ELF-1 (cell line): ENCODE measurements around the gene PAX9.

ENCODE experiments used
- DNase-seq: peaks from one replicate; pipeline ENCODE4 v3.0.0-alpha.2; 2016; ENCODE audit warnings: low read depth, low spot score

PAX9 gene

DNA sequence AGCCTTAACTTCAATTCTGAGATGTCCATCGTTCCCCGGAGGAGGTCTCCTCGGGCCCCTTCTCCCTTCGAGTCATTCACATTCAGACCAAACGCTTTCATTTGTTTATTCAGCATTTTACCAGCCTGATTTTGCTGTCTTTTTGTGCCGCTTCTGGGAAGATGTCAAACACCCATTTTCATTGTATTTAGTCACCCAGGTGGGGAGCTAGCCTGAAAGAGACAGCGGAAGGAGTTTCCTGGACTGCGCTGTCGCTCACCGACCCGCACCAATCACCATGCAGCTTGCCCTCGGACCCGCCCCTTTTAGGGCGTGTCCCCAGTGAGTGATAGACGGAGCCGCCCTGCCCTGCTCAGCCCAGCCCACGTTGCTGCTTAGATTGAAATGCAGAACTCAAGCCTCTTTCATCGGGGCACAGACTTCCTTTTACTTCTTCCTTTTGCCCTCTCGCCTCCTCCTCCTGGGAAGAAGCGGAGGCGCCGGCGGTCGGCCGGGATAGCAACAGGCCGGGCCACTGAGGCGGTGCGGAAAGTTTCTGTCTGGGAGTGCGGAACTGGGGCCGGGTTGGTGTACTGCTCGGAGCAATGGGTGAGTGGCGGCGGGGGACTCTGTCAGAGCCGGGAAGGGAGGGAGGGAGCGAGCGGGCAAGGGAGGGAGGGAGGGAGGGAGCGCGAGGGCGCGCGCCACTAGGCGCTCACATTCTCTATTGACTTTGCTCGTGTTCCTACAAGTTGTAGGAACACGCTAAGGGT, at the start of gene PAX9:
PAX9 (plus strand) TSS at position 355 of the 752 bp plus-strand sequence; CDS start at position 585, 230 bp downstream.
- peak; percentile 89 for DNase-seq

DNA sequence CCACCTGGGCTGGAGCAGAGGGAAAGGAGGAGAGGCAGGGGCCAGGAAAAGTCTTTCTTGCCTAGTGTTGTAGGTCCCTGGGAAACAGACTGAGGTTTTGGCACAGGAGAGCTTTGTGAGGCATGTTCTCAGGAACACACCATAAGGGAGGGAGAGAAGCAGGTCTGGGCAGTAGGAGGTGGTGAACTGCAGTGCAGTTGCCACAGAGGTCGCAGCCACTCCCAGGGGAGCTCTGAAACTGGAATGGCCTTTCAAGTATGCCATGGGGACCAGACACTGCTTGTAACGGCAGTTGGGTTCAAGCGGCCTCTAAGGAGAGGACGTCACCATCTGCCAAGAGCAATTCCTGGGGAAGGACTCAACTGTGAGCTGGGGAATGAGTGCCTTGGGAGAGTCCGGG, 43.8 kb upstream of the PAX9 start:
- no peak for DNase-seq

DNA sequence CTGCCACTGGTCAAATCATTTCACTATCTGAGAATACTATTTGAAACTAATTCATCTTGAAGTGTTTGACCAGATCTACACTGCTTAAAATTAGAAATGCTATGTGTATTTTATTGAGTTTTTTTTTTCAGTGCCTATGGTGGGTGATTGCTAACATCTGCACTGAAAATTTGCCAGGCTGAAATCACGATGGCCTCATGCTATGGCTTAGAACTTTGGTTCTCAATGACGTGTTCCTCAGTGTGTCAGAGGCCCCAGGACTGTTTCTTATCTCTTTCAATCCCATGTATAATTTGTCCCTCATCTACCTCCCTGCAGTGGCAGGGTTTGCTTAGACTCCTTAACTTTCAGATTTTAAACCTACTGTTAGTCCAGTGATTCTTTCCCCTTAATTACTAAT, 43.0 kb upstream of the PAX9 start:
- DNase-seq, result no peak

DNA sequence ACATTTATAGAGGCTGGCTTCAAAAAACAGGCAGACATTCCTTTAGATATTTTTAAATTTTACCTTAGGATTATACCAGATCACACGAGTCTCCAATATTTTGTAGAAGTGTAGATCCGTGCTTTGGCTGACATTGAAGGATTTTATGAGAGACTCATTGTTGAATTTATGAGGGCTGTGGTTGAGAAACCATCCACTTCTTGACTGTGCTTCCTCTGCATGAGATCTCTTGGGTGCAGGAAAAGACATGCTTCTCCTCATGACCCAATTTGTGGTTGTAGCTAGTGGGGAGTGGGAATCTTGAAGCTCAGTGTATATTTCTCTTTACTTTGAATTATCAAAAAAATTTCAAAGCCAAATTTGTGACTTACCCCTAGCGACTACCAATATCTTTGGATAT, 42.5 kb upstream of the PAX9 start:
- no peak for DNase-seq

DNA sequence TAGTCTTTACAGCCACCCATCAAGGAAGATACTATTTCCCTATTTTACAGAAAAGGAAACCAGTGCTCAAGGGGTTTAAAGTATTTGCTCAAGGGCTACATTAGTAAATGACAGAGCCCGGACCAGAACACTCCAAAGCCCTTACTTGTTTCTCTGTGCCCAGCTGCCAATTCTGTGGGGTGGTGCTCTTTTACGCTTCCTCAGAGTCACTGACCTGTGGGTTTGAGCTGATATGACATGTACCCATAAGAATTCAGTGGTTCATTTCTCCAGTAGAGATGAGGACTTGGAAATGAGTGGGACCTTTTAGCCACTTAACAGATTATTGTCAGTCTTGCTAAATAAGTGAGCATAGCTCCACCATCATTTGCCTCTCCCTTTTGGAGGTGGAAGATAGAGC, 41.8 kb upstream of the PAX9 start:
- DNase-seq, result no peak

DNA sequence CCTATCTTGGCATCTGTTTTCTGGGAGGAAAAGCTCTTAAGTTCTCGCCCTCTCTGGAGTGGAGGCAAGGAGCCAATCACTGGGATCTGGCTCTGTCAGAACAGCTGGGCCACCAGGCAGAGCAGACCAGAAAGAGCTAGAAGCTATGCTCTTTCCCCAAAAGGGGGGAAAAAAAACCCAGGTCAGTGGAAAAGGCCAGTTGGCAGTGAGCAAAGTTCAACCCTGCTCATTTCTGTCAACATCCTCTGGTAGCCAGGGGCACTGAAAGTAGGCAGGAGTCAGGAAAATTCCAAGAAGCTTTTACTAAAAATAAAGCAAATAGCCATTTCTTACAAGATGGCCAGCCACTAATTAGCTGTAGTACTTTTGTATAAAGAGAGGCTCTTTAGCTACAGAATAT, 36.6 kb upstream of the PAX9 start:
- DNase-seq, result no peak

DNA sequence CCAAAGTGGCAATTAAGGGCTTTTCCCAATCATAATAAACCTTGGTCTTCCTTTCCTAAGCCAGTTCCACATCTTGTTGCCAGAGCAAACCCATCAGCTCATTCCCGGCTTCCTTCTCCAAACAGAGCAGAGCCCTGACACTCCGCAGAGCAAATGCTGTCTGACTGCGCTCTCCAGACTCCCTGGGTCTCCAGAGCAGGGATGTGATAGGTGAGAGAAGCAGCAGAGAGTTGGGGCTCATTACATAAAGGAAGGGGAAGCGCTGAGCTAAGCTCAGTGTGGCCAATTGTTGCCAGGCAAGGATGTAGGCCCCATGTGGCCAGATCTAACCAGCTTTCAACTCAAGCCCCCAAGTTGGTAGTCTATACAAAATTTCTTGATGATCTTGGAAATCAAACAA, 36.2 kb upstream of the PAX9 start:
- DNase-seq, result no peak

DNA sequence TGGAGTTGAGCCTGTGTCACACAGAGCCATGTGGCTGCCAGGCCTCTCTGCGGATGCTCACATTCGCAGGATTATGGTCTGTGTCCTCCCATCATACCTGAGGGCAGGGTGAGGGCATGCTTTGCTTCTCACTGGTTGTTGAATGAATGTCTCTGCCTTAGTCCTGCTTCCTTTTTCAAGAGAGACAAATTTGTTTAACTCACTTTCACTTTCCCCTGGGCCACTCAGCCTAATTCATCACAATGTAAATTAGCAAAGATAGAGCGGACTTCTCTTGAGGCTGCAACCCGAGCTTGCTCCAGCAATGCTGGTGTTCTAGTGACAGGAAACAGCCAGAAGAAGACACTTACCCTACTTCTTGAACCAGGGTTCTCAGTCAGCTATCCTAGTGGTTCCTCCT, 35.5 kb upstream of the PAX9 start:
- no peak for DNase-seq

DNA sequence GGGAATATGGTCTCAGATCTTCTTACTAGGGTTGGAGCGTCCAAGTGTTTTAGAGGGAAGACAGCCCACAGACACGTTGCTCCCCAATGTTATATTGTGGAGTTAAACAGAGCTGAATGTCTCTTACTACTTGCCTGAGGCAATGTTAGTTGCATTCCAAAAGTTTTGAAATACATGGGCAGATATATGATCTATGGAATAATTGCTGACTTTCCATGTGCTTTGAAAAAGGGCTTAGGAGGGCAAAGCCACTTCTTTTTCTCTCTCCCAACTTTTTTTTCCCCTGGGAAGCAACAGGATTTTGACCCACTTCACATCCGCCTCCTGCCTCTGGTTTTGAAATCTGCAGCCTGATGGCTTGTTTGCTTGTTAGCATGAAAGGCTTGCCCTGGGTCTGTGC, 33.7 kb upstream of the PAX9 start:
- no peak for DNase-seq

DNA sequence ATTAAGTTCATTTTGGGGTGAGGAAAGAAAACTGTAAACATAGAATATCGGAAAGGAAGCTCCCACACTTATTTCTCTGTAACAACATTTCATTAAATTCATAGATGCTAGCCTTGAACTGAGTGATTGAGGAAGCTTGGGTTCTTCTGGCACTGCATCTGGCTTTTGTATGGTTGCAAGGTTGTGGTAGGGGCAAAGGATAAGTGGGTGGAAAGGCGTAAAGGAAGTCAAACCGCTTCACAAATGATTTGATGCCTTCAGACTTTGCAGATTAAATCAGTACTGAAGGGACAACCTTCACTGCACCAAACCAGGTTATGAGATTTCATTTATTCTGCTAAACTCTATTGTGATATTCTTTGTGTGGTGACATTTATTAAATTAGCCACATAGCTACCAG, 28.1 kb upstream of the PAX9 start:
- DNase-seq, result no peak

DNA sequence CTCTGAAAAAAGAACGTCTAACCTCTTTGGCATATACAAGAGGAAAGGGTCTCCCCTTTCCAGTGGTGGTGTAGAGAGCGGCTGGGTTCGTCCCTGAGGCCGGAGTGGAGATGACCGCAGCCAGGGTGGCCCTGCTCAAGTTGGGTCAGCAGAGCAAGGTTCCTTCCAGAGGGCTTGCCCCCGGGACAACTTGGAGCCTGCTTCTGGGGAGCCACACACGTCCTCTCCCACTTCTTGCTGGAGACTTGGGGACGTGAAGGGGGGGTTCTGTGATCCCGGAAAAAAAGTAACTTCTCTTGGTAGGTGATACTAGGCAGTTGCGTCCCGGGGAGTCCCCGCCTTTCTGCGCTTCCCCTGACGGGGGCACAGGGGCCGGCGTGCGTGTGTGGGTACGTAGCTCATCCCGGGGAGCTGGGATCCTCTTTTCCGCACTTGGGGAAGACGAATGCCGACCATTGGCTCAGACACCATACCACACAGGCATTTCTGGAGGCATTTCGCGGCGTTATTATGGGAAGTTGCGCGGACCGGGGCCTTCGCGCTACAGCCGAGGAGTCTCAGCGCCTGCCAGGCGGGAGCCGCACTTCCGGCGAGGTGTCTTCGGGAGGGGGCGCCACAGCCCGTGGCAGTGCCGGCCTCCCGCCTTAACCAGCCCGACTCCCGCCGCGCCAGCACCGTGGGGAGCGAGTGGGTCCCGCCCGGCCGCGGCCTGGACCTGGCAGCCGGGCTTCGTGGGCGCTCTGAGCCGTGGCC, 14.8 kb upstream of the PAX9 start:
- DNase-seq, result no peak

DNA sequence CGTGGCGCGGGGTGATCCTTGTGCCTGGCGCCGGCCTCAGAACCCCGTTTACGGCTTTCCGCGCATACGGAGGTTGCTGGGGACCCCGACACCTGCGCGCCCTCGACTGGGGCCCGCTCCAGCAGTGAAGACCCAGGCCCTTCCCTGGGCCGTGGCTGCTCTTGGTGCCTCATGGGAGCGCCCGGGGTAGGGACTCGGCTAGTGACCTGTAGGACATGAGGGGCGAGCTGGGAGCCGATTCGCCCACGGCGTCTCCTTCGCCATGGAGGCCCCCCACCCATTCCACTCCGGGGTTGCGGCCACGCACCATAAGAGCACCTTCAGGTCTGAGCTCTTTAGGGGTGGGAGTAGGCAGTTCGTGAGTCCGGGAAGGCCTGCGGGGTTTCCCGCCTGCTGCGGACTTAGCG, 14.2 kb upstream of the PAX9 start:
- no peak for DNase-seq

DNA sequence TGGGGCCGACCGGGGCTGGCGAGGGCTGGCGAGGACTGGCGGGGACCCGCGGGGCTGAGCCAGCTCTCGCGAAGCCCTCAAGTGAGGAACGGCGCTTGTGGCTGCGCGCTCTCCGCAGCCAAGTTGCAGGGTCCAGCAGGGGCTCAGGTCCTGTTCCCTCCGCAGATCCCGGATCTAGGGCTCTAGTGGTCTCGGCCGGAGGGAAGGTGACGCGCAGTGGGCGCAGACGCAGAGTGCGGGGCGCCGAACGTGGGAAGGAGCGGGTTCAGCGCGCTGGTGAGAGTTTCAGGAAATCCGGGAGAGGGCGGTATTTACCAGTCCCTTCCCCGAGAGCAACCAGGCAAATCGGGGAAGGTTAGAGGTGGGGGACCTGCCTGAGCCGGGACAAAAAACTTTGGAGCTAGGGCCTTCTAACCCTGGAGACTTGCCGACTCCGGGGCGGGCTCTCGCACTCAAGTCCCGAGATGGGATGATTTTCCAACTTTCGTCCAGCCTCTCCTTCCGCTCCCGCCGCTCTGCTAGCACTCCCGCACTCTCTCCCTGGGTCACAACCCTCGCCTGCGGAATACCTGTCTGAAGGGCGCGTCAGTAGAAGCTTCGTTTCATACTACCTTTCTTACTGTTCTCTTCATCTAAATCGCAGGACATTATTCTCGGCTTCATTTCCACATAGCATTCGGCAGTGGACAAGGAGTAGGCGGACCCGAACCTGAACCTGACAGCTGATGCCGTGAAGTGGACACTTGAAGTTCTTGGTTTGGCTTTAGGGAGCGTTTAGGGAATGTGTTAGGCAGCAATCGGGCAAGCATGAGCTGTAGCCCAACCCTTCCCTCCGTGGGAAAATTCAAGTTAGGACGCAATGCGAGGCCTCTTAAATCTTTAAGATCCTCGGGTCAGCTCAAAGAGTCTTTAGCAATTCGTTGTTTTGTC, 13.6 kb upstream of the PAX9 start:
- DNase-seq, result peak; percentile 74

DNA sequence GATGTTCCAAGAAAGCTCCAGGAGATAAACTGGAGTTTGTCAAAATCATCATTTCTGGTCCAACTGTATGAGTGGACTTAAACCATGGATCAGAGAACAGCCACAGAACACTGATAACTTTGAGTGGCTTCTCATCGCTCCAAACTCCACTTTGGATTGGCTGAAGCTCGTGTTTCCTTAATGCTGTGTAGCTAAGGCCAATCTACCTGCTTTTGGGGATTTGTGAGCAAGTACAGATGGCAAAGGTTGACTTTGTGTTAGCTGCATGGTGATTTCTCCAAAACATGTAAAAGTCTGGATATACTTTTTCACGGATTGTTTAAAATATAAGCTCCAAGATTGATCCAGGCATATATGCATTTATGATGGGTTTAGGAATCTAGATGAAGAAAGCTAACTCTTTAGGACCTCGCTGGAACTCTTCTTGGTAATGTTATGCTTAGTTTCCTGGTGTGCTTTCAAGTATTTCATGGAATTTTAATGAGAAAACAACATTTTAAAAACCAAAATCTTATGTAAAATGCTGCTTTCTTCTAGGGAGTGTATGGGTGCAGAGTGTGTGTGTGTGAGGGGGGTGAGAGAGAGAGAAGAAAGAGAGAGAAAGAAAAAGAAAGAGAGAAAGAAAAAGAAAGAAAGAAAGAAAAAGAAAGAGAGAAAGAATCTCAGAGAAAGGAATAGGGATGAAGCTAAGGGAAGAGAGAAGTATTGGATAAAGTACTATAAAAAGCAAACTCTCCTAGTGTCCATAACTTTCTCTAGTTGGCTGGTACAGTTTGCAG, 11.6 kb upstream of the PAX9 start:
- DNase-seq, result no peak

DNA sequence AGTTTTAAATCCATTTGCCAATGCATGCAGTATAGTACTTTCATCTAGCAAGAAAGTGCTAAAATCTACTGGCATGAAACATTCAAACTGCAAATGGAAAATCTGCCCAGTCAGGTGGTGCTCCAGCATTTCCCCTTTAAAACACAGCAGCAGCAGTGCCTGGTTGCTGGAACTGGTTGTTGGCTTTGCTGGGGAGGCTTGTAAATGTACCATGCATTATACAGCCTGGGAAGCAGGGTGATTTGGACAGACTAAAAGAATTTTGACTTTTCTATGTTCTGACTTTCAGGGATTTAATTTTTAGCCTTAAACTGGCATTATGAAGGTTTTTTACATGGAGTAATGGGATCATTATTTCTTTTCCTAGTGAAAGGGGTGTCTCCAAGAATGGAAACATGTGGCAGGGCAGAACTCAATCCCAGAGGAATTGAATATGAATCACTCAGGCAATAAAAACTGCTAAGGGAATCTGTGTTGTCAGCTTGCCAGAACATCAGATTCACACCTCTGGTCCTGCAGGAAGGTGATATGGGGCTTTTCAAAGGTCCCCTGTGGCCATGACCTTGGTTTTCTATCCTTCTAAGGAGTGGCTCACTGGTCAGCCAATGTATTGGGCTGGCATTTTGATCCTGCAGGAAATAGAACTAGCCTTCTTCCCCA, 9.0 kb upstream of the PAX9 start:
- no peak for DNase-seq

DNA sequence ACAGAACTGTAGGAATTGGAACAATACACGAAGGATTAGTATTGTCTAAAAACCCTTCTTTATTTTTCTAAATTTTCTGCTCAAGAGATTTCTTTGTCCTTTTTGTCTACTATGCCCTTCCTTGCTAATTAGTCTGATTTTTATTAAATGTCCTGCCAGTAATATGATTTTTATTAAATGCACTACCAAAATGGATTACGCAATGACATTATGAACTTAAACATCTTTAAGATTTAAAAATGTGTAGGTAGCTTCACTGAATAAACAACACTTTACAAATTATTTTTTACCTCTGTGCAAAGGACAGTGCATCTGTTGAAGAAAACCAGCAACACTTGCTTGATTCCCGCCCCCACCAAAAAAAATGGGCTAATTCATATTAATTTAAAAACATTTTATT, 8.2 kb upstream of the PAX9 start:
- no peak for DNase-seq

DNA sequence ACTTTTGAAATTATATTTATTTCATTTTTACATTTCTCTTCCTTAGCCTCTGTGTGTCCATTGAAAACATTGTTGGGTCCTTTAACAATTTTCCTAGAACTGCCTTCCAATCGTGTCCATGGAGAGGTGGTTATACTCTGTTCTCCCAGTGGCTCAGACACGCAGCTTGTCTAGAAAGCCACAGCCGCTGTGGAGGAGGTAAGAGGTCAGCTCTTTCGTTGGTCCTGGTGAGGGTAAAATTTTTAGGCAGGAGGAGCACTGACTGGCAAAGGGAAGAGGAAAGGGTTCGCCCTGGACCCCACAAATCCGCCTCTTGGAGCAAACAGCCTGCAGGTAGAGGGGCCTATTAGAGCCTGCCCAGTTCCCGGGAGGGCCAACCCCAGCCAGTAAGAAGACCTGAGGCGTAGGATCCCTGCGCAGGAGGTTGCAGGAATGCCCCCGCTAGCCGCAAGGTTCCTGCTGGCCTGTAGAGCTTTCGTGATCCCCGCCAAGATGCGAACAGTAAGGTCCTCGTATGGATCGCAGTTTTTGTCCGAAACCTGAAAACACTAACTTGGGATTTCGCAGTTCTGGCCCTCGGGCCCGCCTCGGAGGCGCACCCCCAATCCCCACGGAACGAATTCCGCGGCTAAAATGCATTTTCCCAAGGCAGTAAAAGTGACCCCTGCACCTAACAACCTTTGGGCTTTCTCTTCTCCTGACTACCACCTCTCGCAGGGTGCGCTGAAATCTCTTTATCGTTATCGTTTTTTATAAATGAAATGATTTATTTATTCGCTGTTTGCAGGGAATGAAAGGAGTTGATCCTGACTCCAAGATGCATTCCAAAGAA, 7.5 kb upstream of the PAX9 start:
- DNase-seq, result no peak

DNA sequence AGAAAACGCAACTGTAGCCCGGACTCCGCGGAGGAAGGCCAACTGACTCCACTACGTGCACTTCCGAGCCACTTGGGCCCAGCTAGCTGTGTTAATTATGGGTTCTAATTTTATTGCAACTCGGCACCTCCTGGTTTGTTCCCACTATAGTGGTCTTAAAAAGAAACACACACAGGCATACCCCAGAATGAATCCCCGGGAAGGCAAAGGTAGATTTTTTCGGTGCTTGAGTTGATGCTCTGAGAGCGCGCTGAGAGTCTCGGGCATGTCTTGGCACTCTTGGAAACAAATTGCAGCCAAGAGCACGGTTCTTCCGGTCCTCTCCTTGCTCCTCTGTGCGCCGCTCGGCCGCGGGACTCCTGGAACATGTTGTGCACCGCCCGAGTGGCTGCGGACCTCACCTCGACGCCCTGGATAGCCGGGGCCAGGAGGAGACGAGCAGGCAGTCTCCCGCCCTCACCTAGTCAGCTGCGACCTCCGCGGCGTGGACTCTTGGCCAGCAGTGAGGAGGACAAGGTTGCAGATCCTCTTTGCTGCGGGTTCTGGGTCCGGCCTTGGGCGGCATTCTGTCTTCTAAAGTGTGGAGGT, 6.8 kb upstream of the PAX9 start:
- no peak for DNase-seq

DNA sequence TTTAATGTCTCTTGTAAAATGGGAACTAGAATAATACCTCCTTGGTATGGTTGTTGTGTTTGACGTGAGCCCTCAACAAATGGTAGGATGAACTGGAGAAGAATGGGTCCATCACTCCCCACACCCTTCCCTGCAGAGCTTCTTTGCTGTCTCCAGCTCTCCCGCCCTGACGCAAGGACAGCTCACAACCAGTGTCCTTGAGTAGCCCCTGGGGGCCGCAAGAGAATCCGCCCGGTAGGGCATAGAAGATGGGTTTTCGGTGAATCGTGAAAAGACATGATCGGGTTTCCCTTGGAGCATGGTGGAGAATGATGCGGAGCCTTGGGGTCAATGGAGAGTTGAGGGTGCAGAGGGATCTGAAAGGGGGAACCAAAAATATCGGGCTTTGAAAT, 6.1 kb upstream of the PAX9 start:
- DNase-seq, result no peak
